HTR-8/SVneo (cell line): ENCODE measurements around the gene KLHL42.
"Not testable (repeated sequence)": the region's sequence is repeated elsewhere in the genome, so short reads cannot be mapped to it uniquely, and the experiment has no call there.

Source experiments
- DNase-seq: peaks from one replicate; pipeline ENCODE4 v3.0.0; 2011; ENCODE audit warnings: low spot score, mixed read lengths; ENCODE audit not compliant: insufficient read length
- FAIRE-seq: peaks from 2 replicates; lab custom pipeline; 2011; peaks lifted over from hg19 to GRCh38; lab: Jason Lieb, UNC

KLHL42 gene

DNA sequence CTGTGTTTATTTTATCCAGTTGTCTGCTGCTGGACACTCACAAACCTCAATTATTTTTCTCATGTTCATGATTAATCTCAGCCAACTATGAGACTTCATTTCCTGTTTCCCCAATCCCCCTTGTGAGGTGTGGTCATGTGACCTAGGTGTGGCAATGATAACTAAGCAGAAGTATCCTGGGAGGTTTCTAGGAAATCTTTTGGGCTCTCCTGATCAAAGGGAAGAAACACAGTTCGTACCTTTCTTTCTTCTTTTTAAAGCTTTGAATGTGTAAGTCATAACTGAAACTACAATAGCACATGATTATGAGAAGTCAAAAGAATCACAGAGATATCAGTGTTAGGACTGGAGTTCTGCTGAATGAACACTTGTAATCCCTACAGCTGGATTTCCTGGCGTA is 34.4 kb downstream of the KLHL42 start:
- no peak for DNase-seq
- no peak for FAIRE-seq

DNA sequence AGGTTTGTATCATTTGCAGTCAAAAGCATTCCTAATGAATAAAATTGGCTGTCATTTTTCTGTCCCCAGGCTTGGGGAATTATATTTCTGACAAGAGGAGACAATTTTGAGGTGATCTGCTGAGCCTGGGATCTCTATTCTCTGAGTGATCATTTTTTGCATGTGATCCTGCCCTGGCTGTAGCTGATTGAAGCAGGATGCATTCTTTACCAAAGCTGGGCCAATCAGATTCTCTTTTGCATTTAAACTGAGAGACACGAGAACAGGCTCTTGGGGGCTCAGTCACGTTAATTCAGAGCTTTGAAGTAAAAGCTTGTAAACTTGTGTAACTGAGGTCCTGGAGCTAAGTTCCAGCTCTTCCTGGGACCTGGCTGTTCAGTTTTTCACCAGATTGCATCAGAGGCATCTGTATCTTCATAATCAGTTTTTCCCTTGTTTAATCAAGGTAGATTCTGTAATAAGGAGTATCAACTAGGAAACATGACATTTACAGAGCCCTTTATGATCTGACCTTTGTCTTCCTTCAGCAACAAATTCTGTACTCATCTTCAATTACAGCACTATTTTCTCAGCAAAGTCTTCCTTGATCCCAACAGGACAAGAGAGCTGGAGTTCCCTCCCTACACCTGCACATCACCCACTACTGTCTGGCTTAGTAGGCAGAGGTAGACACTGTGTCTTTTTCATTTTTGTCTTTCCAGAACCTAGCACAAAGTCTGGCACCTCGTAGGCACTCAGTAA is 35.0 kb downstream of the KLHL42 start:
- FAIRE-seq: no peak
- no peak for DNase-seq

- DNase-seq (no peak), FAIRE-seq (no peak)
These were observed 37.7 kb downstream of the KLHL42 start for GRCh38 chr12:27817766-27818165.

GRCh38 chr12:27818401-27818918 is 38.4 kb downstream of the KLHL42 start:
- no peak for FAIRE-seq
- no peak for DNase-seq

- no peak for FAIRE-seq
- no peak for DNase-seq
These were observed 40.5 kb downstream of the KLHL42 start for GRCh38 chr12:27820564-27820963.

DNA sequence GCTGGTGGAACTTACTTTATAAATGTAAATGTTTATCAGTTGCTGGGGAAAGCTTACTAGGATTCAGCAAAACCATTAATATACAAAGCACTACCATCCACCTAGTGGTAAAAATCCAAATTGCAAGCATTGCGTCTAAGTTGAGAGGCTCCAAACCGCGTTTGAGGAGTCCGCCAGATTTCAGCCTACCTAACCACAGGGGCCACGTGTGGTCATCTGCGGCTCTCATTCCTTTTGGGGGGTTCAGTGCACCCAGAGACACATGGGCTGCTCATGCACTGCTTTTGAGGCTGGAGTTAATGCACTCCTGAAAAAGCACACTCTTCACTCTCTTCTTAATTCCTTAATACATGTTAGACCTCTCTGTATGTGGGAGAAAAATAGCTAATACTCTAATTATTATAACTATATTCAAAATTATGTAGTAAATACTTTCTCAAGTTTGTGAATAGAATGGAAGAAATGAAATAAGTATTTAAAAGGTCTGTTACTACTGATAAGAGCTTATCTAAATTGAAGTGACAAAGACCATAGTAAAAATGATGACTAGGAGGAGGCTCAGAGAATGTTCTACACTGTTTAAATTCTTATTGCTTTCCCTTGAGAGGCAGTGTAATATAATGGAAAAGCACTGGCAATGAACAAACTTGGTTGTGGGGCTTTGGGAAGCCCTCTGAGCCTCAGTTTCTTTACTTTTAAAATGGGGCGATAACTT is 41.4 kb downstream of the KLHL42 start:
- peak; percentile 89 for FAIRE-seq
- DNase-seq: peak; percentile 90

DNA sequence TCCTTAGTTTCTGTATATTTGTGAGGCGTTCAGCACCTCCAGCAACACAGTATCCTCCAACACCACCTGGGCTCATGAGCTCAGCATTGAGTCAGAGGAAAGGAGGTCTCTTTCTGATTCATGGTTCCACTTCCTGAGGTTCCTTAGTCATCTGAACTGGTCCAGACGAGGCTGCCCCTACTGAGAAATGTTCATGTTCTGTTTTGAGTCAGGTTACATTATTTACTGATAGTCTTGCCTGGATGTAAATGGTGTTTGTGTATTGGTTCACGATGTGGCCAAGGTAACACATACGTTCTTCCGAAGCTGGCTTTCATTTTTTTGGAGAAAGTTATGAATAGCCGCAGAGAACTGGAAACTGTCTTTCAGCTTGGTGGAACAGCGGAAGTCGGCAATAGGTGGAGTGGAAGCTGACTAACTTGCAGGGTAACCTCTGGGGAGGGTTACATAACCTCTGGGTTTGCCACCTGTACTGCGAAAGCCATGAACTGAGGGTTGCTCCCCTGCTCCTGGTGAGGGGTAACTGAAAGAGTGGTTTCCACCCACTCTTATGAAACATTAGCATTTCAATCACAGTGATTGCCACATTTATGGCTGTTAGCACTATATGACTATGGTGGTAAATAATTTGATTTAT is 42.2 kb downstream of the KLHL42 start:
- FAIRE-seq (peak; percentile 59), DNase-seq (peak; percentile 86)

GRCh38 chr12:27823038-27823437 is 43.0 kb downstream of the KLHL42 start:
- peak; percentile 20 for FAIRE-seq
- DNase-seq: no peak

DNA sequence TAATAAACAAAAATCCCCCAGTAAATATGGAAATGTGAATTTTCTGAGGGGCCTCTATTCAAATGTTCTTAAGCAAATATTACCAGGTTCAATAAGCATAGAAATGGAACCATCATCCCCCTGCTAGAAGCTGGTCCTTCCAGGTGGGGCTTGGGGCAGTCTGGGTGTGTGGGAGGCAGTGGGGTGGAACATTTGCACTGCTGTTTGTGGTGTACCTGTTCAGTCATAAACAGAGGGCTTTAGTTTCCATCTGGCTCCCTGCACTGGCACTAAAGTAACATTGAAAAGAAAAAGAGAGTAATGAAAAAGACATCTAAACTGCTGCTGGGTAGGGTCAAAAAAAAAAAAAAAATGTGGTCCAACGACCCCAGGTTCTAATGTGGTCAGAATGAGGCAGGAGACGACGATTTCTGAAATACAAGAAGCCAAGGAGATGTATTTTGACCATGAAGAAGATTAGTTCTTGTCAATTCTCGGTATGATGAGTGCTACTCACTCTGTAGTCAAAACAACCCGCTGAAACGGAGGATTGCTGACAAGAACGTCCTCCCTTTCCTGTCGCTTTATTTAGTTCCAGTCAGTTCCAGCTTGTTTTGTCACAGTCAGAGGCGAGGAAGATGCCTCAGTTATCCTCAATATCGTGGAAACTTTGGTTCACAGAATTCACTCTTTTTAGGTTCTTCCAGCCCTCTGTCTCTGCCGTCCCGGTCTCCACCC is 44.3 kb downstream of the KLHL42 start:
- DNase-seq: no peak
- peak; percentile 40 for FAIRE-seq

DNA sequence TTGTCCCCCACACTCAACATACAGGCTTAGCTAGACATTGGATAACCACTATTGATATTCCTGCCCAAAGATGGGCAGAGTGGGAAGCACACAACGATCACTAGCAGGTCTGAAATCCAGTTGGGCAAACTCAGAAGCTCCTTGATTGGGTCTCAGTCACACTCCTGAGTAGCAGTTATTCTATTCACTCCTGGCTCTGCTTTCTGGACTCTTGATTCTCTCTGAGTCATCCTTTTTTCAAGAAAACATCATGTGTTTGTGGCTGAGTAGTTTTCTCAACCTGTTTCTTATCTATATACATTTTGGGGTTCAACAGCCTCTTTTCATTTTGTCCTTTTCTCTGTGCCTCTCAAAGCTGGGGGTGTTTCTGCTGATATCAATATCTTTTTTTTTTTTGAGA is 46.0 kb downstream of the KLHL42 start:
- DNase-seq (no peak), FAIRE-seq (peak; percentile 46)

- FAIRE-seq (peak; percentile 64), DNase-seq (no peak)
These were observed 48.2 kb downstream of the KLHL42 start for GRCh38 chr12:27828196-27828595.

DNA sequence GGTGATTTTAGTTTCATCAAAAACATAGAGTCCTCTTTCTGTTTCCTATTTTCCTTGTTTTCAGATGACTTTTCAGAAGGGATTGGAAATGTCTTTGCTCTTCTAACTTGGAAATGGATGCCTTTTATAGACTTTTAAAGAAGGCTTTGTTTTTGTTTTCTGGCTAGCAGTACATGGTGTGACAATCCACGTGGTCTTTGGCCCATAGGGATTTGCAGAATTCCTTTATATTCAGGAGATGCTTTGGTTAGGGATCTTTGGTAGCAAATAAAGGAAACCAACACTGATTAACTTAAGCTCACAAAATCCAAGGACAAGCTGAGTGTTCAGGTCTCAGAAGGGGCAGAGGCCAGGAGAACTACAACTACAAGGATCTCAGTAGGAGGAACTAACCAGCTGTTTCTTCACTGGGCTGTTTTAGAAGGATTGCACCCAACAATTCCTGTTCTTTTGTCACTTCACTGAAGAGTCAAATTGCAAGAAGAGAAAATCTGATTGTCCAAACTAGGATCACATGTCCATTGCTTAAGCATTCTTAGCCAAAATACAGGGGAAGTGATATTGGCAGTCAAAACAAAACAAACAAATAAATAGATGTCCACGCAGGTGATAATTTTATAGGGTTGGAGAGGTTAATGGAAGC is 58.6 kb downstream of the KLHL42 start:
- peak; percentile 66 for FAIRE-seq

GRCh38 chr12:27840229-27840999 is 60.4 kb downstream of the KLHL42 start:
- DNase-seq (no peak), FAIRE-seq (peak; percentile 16)

More for the DNA sequence above, 58.6 kb downstream of the KLHL42 start:
- DNase-seq: no peak

DNA sequence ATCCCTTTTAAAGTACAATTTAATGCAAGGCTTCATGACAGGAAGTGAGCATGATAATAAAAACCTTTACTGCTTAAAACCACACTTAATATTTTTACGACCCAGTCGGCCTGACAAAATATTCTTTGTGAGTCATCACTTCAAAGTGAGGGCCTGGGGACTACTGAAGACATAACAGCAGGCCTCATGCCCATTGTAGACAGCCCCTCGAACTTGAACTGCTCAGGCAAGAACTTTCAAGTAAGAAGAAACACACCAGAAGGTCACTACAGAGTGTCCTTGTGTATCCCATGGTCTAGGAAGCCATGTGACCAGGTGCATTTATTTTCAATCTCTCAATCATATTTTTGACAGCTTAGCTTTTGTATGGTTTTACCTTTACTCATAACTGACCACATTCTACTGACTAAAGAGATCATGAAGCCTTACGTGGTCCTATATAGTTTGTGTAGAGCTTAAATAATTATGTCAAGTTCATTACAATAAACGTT is 61.4 kb downstream of the KLHL42 start:
- peak; percentile 57 for FAIRE-seq
- DNase-seq: peak; percentile 53

GRCh38 chr12:27843714-27844245 is 63.7 kb downstream of the KLHL42 start:
- no peak for DNase-seq
- FAIRE-seq: no peak

- DNase-seq (no peak), FAIRE-seq (no peak)
These were observed 64.5 kb downstream of the KLHL42 start for GRCh38 chr12:27844366-27845090.

- FAIRE-seq: no peak
- no peak for DNase-seq
These were observed 65.2 kb downstream of the KLHL42 start for GRCh38 chr12:27845187-27845586.

DNA sequence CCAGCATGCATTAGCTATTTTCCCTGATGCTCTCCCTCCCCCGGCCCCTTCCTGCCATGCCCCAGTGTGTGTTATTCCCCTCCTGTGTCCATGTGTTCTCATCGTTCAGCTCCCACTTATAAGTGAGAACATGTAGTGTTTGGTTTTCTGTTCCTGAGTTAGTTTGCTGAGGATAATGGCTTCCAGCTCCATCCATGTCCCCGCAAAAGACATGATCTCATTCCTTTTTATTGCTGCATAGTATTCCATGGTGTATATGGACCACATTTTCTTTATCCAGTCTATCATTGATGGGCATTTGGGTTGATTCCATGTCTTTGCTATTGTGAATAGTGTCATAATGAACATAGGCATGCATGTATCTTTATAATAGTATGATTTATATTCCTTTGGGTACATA is 65.7 kb downstream of the KLHL42 start:
- FAIRE-seq, DNase-seq: not testable (repeated sequence)
